HEK293 (cell line): ENCODE results near the gene OTOP3.

Experiments
- CTCF ChIA-PET: fragments of 350-600 bp; formaldehyde crosslinking; extraction: SDS; loops from one replicate; lab custom pipeline; 2021; ENCODE audit warnings: antibody characterized with exemption; lab: Yijun Ruan, JAX
- POLR2A ChIA-PET: fragments of 300-600 bp; formaldehyde crosslinking; extraction: SDS; loops from one replicate; lab custom pipeline; 2020; ENCODE audit warnings: antibody characterized with exemption, inconsistent platforms; lab: Yijun Ruan, JAX
- H3K27ac ChIP-seq: fragments of 200-500 bp; sonication (Bioruptor generic); 2 replicates; pipeline ENCODE4 v1.5.1; 2014; ENCODE audit warnings: low read depth, low read length, control low read depth, inconsistent platforms; ENCODE audit errors: extremely low read depth
- H3K36me3 ChIP-seq, 2 experiments: fragments of 200-500 bp in 1 of 2; sonication (Bioruptor generic) in 1 of 2; 1 replicate in 1 of 2; 2 replicates in 1 of 2; pipeline ENCODE4 v1.5.1; 2014 to 2017; ENCODE audit warnings: inconsistent platforms in 2 of 2, low read length in 2 of 2; ENCODE audit not compliant: control insufficient read depth in 2 of 2, insufficient read depth in 1 of 2
- H3K4me1 ChIP-seq: fragments of 200-500 bp; sonication (Bioruptor generic); 2 replicates; pipeline ENCODE4 v1.5.1; 2014; ENCODE audit warnings: mild to moderate bottlenecking, low read length, inconsistent platforms; ENCODE audit not compliant: control insufficient read depth, insufficient read depth
- H3K4me3 ChIP-seq: 2 replicates; pipeline ENCODE4 v1.5.1; 2011; ENCODE audit warnings: low read depth, mild to moderate bottlenecking, control low read depth, low read length, moderate library complexity
- H3K9me3 ChIP-seq: fragments of 200-500 bp; sonication (Bioruptor generic); 2 replicates; pipeline ENCODE4 v1.5.1; 2014; ENCODE audit warnings: low read depth, low read length, inconsistent platforms; ENCODE audit not compliant: control insufficient read depth, insufficient read depth
- GLIS1 ChIP-seq: fragments of 450-650 bp; formaldehyde crosslinking; IDR thresholded peaks from 2 replicates; pipeline ENCODE4 v1.5.1; 2016; ENCODE audit warnings: missing biosample characterization, missing genetic modification characterization
- GLIS2 ChIP-seq: fragments of 450-650 bp; formaldehyde crosslinking; IDR thresholded peaks from 2 replicates; pipeline ENCODE4 v1.5.1; 2016; ENCODE audit warnings: missing biosample characterization, missing genetic modification characterization
- IKZF3 ChIP-seq: fragments of 450-650 bp; IDR thresholded peaks from 2 replicates; pipeline ENCODE4 v1.5.0; 2018; ENCODE audit warnings: missing biosample characterization, mild to moderate bottlenecking, missing genetic modification characterization, moderate library complexity
- KLF1 ChIP-seq: fragments of 450-650 bp; formaldehyde crosslinking; IDR thresholded peaks from 2 replicates; pipeline ENCODE4 v1.5.1; 2016; ENCODE audit warnings: missing biosample characterization, missing genetic modification characterization
- KLF16 ChIP-seq: fragments of 450-650 bp; formaldehyde crosslinking; IDR thresholded peaks from 2 replicates; pipeline ENCODE4 v1.5.1; 2017; ENCODE audit warnings: missing biosample characterization, missing genetic modification characterization
- KLF8 ChIP-seq: fragments of 450-650 bp; formaldehyde crosslinking; IDR thresholded peaks from 2 replicates; pipeline ENCODE4 v1.5.1; 2016; ENCODE audit warnings: missing biosample characterization, missing genetic modification characterization
- PATZ1 ChIP-seq: fragments of 450-650 bp; formaldehyde crosslinking; IDR thresholded peaks from 2 replicates; pipeline ENCODE4 v1.5.1; 2016; ENCODE audit warnings: missing biosample characterization, missing genetic modification characterization
- SCRT2 ChIP-seq: fragments of 450-650 bp; formaldehyde crosslinking; IDR thresholded peaks from 2 replicates; pipeline ENCODE4 v1.5.1; 2016; ENCODE audit warnings: missing biosample characterization, missing genetic modification characterization
- SP7 ChIP-seq: fragments of 450-650 bp; formaldehyde crosslinking; IDR thresholded peaks from 2 replicates; pipeline ENCODE4 v1.5.1; 2016; ENCODE audit warnings: missing biosample characterization, missing genetic modification characterization
- ZBTB10 ChIP-seq: fragments of 450-650 bp; formaldehyde crosslinking; IDR thresholded peaks from 2 replicates; pipeline ENCODE4 v1.5.1; 2016; ENCODE audit warnings: missing biosample characterization, missing genetic modification characterization
- ZBTB17 ChIP-seq: fragments of 450-650 bp; formaldehyde crosslinking; IDR thresholded peaks from 2 replicates; pipeline ENCODE4 v1.5.1; 2016; ENCODE audit warnings: missing biosample characterization, missing genetic modification characterization
- ZBTB48 ChIP-seq: fragments of 450-650 bp; formaldehyde crosslinking; IDR thresholded peaks from 2 replicates; pipeline ENCODE4 v1.5.1; 2016; ENCODE audit warnings: missing biosample characterization, missing genetic modification characterization
- ZEB2 ChIP-seq: fragments of 450-650 bp; formaldehyde crosslinking; IDR thresholded peaks from 2 replicates; pipeline ENCODE4 v1.5.1; 2016; ENCODE audit warnings: missing biosample characterization, missing genetic modification characterization
- ZIC2 ChIP-seq: fragments of 450-650 bp; formaldehyde crosslinking; IDR thresholded peaks from 2 replicates; pipeline ENCODE4 v1.5.1; 2016; ENCODE audit warnings: missing biosample characterization, missing genetic modification characterization
- ZNF280C ChIP-seq: fragments of 450-650 bp; formaldehyde crosslinking; IDR thresholded peaks from 2 replicates; pipeline ENCODE4 v1.5.1; 2016; ENCODE audit warnings: missing biosample characterization, missing genetic modification characterization
- ZNF302 ChIP-seq: fragments of 450-650 bp; formaldehyde crosslinking; IDR thresholded peaks from 2 replicates; pipeline ENCODE4 v1.5.1; 2016; ENCODE audit warnings: missing biosample characterization, missing genetic modification characterization, low read depth
- ZNF354C ChIP-seq: fragments of 450-650 bp; formaldehyde crosslinking; IDR thresholded peaks from 2 replicates; pipeline ENCODE4 v1.5.1; 2016; ENCODE audit warnings: missing biosample characterization, missing genetic modification characterization, low read depth, borderline replicate concordance
- ZNF510 ChIP-seq: fragments of 450-650 bp; formaldehyde crosslinking; IDR thresholded peaks from 2 replicates; pipeline ENCODE4 v1.5.1; 2018; ENCODE audit warnings: mild to moderate bottlenecking, missing genetic modification characterization, missing biosample characterization; ENCODE audit not compliant: insufficient replicate concordance
- ZNF561 ChIP-seq: fragments of 450-650 bp; IDR thresholded peaks from 2 replicates; pipeline ENCODE4 v1.5.1; 2018; ENCODE audit warnings: missing biosample characterization, missing genetic modification characterization, borderline replicate concordance
- ZNF600 ChIP-seq: fragments of 450-650 bp; formaldehyde crosslinking; IDR thresholded peaks from 2 replicates; pipeline ENCODE4 v1.5.1; 2016; ENCODE audit warnings: missing biosample characterization, missing genetic modification characterization
- ZNF664 ChIP-seq: fragments of 450-650 bp; formaldehyde crosslinking; IDR thresholded peaks from 2 replicates; pipeline ENCODE4 v1.5.1; 2016; ENCODE audit warnings: missing biosample characterization, missing genetic modification characterization
- ZNF670 ChIP-seq: fragments of 450-650 bp; formaldehyde crosslinking; IDR thresholded peaks from 2 replicates; pipeline ENCODE4 v1.5.1; 2016; ENCODE audit warnings: missing biosample characterization, missing genetic modification characterization, low read depth
- TF ChIP-seq, protein P1 (sequence below): fragments of 450-650 bp; formaldehyde crosslinking; IDR thresholded peaks from 2 replicates; pipeline ENCODE4 v1.5.1; 2016; ENCODE audit warnings: missing biosample characterization, missing genetic modification characterization
- TF ChIP-seq, protein P2 (sequence below): fragments of 450-650 bp; formaldehyde crosslinking; IDR thresholded peaks from 2 replicates; pipeline ENCODE4 v1.5.1; 2016; ENCODE audit warnings: missing biosample characterization, missing genetic modification characterization
- TF ChIP-seq, protein P3 (sequence below): fragments of 450-650 bp; formaldehyde crosslinking; IDR thresholded peaks from 2 replicates; pipeline ENCODE4 v1.5.1; 2016; ENCODE audit warnings: missing biosample characterization, missing genetic modification characterization

Gene OTOP3

GRCh38 chr17:74960570-74961342, 25.1 kb downstream of the OTOP3 start:
- ChIA-PET POLR2A (interaction anchor here (0.6 to 2.3 kb wide), 14 partner anchors 12 to 244 kb away, joined by 3 to 34 read pairs (median 5); partner anchors contain the start of genes CDR2L, FDXR, HID1 and MRPL58), CTCF (interaction anchor here (0.5 to 7.6 kb wide), 64 partner anchors 11 to 789 kb away, joined by 3 to 100 read pairs (median 6); partner anchors contain the start of genes ARMC7, ATP5PD, CDR2L and FDXR)
- H3K9me3 ChIP-seq, result no peaks in the 10 kb centered on the region
- H3K36me3 ChIP-seq, result peaks cover 0 to 20% of the 10 kb centered on the region in 2 experiments; a peak in 2 of 3 replicates
- H3K4me3 ChIP-seq, result no peak overlapping the region
- H3K4me1 ChIP-seq, result no peaks in the 10 kb centered on the region
- H3K27ac ChIP-seq, result no peak overlapping the region
- TF ChIP-seq PATZ1 (tag by site-specific recombination) (peak; percentile 55), ZNF280C (tag by site-specific recombination) (no peak), ZBTB48 (tag by site-specific recombination) (peak; percentile 87), IKZF3 (tag by site-specific recombination) (no peak), SP7 (tag by site-specific recombination) (peak; percentile 19; the same call in 1 of the 2 replicates), ZNF354C (no peak), KLF8 (tag by site-specific recombination) (0 out of 2 replicates have a peak, but pooled peaks have one; percentile 25), ZNF302 (tag by site-specific recombination) (no peak), GLIS1 (peak; percentile 55), ZNF670 (tag by site-specific recombination) (no peak), KLF1 (tag by site-specific recombination) (peak; percentile 30; the same call in 1 of the 2 replicates), SCRT2 (no peak), ZNF600 (tag by site-specific recombination) (peak; percentile 67), ZBTB17 (tag by site-specific recombination) (0 out of 2 replicates have a peak, but pooled peaks have one; percentile 16), ZNF561 (tag by site-specific recombination) (0 out of 2 replicates have a peak, but pooled peaks have one; percentile 41), ZBTB10 (0 out of 2 replicates have a peak, but pooled peaks have one; percentile 24), ZNF510 (tag by site-specific recombination) (no peak), GLIS2 (peak; percentile 28; the same call in 1 of the 2 replicates), ZNF664 (tag by site-specific recombination) (no peak), ZIC2 (tag by site-specific recombination) (peak; percentile 35), KLF16 (tag by site-specific recombination) (no peak), ZEB2 (tag by site-specific recombination) (peak; percentile 27; the same call in 1 of the 2 replicates)
- TF ChIP-seq, protein P1, sequence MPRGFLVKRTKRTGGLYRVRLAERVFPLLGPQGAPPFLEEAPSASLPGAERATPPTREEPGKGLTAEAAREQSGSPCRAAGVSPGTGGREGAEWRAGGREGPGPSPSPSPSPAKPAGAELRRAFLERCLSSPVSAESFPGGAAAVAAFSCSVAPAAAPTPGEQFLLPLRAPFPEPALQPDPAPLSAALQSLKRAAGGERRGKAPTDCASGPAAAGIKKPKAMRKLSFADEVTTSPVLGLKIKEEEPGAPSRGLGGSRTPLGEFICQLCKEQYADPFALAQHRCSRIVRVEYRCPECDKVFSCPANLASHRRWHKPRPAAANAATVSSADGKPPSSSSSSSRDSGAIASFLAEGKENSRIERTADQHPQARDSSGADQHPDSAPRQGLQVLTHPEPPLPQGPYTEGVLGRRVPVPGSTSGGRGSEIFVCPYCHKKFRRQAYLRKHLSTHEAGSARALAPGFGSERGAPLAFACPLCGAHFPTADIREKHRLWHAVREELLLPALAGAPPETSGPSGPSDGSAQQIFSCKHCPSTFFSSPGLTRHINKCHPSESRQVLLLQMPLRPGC (tag by site-specific recombination), result peak; percentile 30; the same call in 1 of the 2 replicates
- TF ChIP-seq, protein P2, sequence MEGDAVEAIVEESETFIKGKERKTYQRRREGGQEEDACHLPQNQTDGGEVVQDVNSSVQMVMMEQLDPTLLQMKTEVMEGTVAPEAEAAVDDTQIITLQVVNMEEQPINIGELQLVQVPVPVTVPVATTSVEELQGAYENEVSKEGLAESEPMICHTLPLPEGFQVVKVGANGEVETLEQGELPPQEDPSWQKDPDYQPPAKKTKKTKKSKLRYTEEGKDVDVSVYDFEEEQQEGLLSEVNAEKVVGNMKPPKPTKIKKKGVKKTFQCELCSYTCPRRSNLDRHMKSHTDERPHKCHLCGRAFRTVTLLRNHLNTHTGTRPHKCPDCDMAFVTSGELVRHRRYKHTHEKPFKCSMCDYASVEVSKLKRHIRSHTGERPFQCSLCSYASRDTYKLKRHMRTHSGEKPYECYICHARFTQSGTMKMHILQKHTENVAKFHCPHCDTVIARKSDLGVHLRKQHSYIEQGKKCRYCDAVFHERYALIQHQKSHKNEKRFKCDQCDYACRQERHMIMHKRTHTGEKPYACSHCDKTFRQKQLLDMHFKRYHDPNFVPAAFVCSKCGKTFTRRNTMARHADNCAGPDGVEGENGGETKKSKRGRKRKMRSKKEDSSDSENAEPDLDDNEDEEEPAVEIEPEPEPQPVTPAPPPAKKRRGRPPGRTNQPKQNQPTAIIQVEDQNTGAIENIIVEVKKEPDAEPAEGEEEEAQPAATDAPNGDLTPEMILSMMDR (tag by site-specific recombination), result peak; percentile 59
- TF ChIP-seq, protein P3, sequence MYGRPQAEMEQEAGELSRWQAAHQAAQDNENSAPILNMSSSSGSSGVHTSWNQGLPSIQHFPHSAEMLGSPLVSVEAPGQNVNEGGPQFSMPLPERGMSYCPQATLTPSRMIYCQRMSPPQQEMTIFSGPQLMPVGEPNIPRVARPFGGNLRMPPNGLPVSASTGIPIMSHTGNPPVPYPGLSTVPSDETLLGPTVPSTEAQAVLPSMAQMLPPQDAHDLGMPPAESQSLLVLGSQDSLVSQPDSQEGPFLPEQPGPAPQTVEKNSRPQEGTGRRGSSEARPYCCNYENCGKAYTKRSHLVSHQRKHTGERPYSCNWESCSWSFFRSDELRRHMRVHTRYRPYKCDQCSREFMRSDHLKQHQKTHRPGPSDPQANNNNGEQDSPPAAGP (tag by site-specific recombination), result peak; percentile 26; the same call in 1 of the 2 replicates
